Neural cell (in vitro differentiated cells): ENCODE data around the gene FNBP1. TPM values are rescaled to one million over a fixed set of nuclear protein-coding genes. Genes with fewer than 3 reads are reported as not detected.

Source experiments
- H2AFZ ChIP-seq: fragments of 200-600, 300-800 bp; sonication (generic), shearing (Covaris generic); 2 replicates; pipeline ENCODE4 v1.6.0; 2014; ENCODE audit warnings: low read depth, mild to moderate bottlenecking, antibody characterized with exemption, low read length, moderate library complexity
- H3F3A ChIP-seq: fragments of 200-600 bp; shearing (Covaris generic); 2 replicates; pipeline ENCODE4 v1.6.1; 2016; ENCODE audit warnings: mild to moderate bottlenecking, moderate library complexity, mixed read lengths, antibody characterized with exemption, low read length; ENCODE audit not compliant: insufficient read depth, poor library complexity, severe bottlenecking
- H3K27ac ChIP-seq: fragments of 200-600, 300-800 bp; sonication (generic), shearing (Covaris generic); 2 replicates; pipeline ENCODE4 v1.5.1; 2014; ENCODE audit warnings: mild to moderate bottlenecking, low read length, moderate library complexity
- H3K27me3 ChIP-seq: fragments of 300-800, 200-600 bp; sonication (generic), shearing (Covaris generic); 2 replicates; pipeline ENCODE4 v1.6.0; 2014; ENCODE audit warnings: mild to moderate bottlenecking, low read depth, low read length, moderate library complexity; ENCODE audit not compliant: insufficient read depth
- H3K36me3 ChIP-seq: fragments of 300-800, 200-600 bp; sonication (generic), shearing (Covaris generic); 2 replicates; pipeline ENCODE4 v1.5.1; 2014; ENCODE audit warnings: mild to moderate bottlenecking, antibody characterized with exemption, low read length, moderate library complexity; ENCODE audit not compliant: insufficient read depth
- H3K4me2 ChIP-seq: fragments of 300-800, 200-600 bp; sonication (generic), shearing (Covaris generic); 2 replicates; pipeline ENCODE4 v1.6.0; 2014; ENCODE audit warnings: mild to moderate bottlenecking, low read length
- H3K4me3 ChIP-seq: fragments of 300-800, 200-600 bp; sonication (generic), shearing (Covaris generic); 2 replicates; pipeline ENCODE4 v1.5.1; 2014; ENCODE audit warnings: mild to moderate bottlenecking, low read length, moderate library complexity
- H3K79me2 ChIP-seq: fragments of 200-600 bp; shearing (Covaris generic); replicated peaks from 2 replicates; pipeline ENCODE4 v1.6.0; 2014; ENCODE audit warnings: mild to moderate bottlenecking, low read length, moderate library complexity; ENCODE audit not compliant: insufficient read depth
- H3K9ac ChIP-seq: fragments of 300-800, 200-600 bp; sonication (generic), shearing (Covaris generic); 2 replicates; pipeline ENCODE4 v1.6.1; 2016; ENCODE audit warnings: mild to moderate bottlenecking, low read length, mixed read lengths
- H3K9me2 ChIP-seq: fragments of 200-600 bp; shearing (Covaris generic); 2 replicates; pipeline ENCODE4 v1.6.1; 2016; ENCODE audit warnings: mild to moderate bottlenecking, low read length, mixed read lengths; ENCODE audit not compliant: insufficient read depth
- H3K9me3 ChIP-seq: fragments of 200-600, 300-800 bp; sonication (generic), shearing (Covaris generic); 2 replicates; pipeline ENCODE4 v1.6.1; 2016; ENCODE audit warnings: mild to moderate bottlenecking, mixed run types, low read length, moderate library complexity, mixed read lengths
- H4K20me1 ChIP-seq: fragments of 200-600 bp; shearing (Covaris generic); 2 replicates; pipeline ENCODE4 v1.6.1; 2016; ENCODE audit warnings: mild to moderate bottlenecking, mixed run types; ENCODE audit not compliant: insufficient read depth
- CTCF ChIP-seq: fragments of 450-650 bp; IDR thresholded peaks from 2 replicates; pipeline ENCODE4 v1.5.1; 2014; ENCODE audit warnings: antibody characterized with exemption, mild to moderate bottlenecking, moderate library complexity; ENCODE audit not compliant: poor library complexity, severe bottlenecking
- EP300 ChIP-seq: fragments of 450-650 bp; conservative IDR thresholded peaks from 2 replicates; pipeline ENCODE4 v1.6.1; 2014; ENCODE audit warnings: antibody characterized with exemption, mild to moderate bottlenecking, moderate library complexity; ENCODE audit not compliant: poor library complexity, severe bottlenecking
- EZH2 ChIP-seq: fragments of 200-600, 300-800 bp; shearing (Covaris generic), sonication (generic); IDR thresholded peaks from 2 replicates; pipeline ENCODE4 v1.6.1; 2014; ENCODE audit warnings: antibody characterized with exemption, low read length, borderline replicate concordance, mild to moderate bottlenecking; ENCODE audit not compliant: insufficient read depth, poor library complexity, severe bottlenecking
- MXI1 ChIP-seq: fragments of 450-650 bp; conservative IDR thresholded peaks from 2 replicates; pipeline ENCODE4 v1.6.1; 2014; ENCODE audit warnings: antibody characterized with exemption, mild to moderate bottlenecking; ENCODE audit not compliant: poor library complexity, severe bottlenecking
- POLR2AphosphoS5 ChIP-seq: IDR thresholded peaks from 2 replicates; pipeline ENCODE4 v1.6.1; 2012
- RAD21 ChIP-seq: fragments of 450-650 bp; conservative IDR thresholded peaks from 2 replicates; pipeline ENCODE4 v1.6.1; 2014; ENCODE audit warnings: antibody characterized with exemption, mild to moderate bottlenecking, moderate library complexity
- REST ChIP-seq: IDR thresholded peaks from 2 replicates; pipeline ENCODE4 v1.6.1; 2012; ENCODE audit warnings: borderline replicate concordance
- SMC3 ChIP-seq: fragments of 450-650 bp; conservative IDR thresholded peaks from 2 replicates; pipeline ENCODE4 v1.6.1; 2014; ENCODE audit warnings: antibody characterized with exemption, mild to moderate bottlenecking, moderate library complexity; ENCODE audit not compliant: poor library complexity
- TAF1 ChIP-seq: IDR thresholded peaks from 2 replicates; pipeline ENCODE4 v1.6.1; 2012; ENCODE audit warnings: low read depth
- polyA plus RNA-seq: library from polyadenylated mRNA; depleted of rRNA; stranded (reverse); fragments of >200 nt; gene quantifications from 2 replicates; pipeline ENCODE4 v1.2.3, GENCODE V29; 2014

The FNBP1 gene
- polyA plus RNA-seq, 1 donor from 2014 or later = 16.6 TPM

- Histone ChIP-seq H3K4me3 (no peak overlapping the region), H3K27ac (no peak overlapping the region), H2AFZ (no peak overlapping the region), H3F3A (no peaks in the 10 kb centered on the region), H3K27me3 (no peaks in the 10 kb centered on the region), H3K79me2 (peaks cover 7% of the 10 kb centered on the region), H4K20me1 (no peaks in the 10 kb centered on the region), H3K9me3 (no peaks in the 10 kb centered on the region), H3K9me2 (no peaks in the 10 kb centered on the region), H3K9ac (no peak overlapping the region), H3K4me2 (no peak overlapping the region), H3K36me3 (no peaks in the 10 kb centered on the region)
- TF ChIP-seq RAD21 (no peak), EP300 (no peak), SMC3 (no peak), POLR2AphosphoS5 (no peak), REST (no peak), EZH2 (no peak), CTCF (no peak), MXI1 (no peak), TAF1 (no peak)
Observed at GRCh38 chr9:130023994-130024596, 18.9 kb downstream of the FNBP1 start.

DNA sequence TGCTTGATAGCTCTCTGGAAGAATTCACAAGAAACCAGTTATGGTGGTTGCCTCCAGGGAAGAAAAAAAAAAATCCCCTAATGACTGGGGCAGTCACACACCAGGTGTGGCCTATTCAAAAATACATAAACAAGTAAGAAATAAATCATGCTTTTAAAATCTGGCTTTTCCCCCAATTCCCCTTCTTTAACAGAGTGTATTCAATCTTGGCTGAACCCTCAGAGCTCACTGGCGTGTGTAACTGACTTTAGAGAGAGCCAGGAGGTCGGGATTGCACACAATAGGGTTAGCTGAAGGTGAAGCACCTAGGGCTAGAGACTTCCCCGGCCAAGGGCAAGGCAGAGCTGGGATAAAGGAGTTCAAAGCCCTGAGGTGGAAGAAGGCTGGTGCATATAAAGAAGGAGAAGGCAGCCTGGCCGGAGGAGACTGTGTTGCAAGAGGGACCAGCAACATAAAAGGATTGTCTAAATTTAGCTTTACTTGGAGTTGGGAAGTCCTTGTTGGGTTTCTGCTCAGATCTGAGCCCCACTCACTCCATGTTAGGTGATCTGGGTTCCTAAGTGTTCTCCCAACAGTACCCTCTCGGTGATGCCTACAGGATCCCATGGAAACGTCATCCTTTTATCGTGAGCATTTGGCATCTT is 19.7 kb downstream of the FNBP1 start:
- Histone ChIP-seq H3K9me3 (no peaks in the 10 kb centered on the region), H3K9me2 (no peaks in the 10 kb centered on the region), H2AFZ (no peak overlapping the region), H3K4me2 (no peak overlapping the region), H4K20me1 (no peaks in the 10 kb centered on the region), H3K36me3 (no peaks in the 10 kb centered on the region), H3K27me3 (no peaks in the 10 kb centered on the region), H3K27ac (no peak overlapping the region), H3F3A (no peaks in the 10 kb centered on the region), H3K79me2 (peaks cover 7% of the 10 kb centered on the region), H3K9ac (no peak overlapping the region), H3K4me3 (no peak overlapping the region)
- no peak for TF ChIP-seq CTCF
- TF ChIP-seq MXI1 = no peak
- no peak for TF ChIP-seq RAD21
- no peak for TF ChIP-seq EZH2
